ENCODE results near the gene MIR17HG.

MIR17HG gene

DNA sequence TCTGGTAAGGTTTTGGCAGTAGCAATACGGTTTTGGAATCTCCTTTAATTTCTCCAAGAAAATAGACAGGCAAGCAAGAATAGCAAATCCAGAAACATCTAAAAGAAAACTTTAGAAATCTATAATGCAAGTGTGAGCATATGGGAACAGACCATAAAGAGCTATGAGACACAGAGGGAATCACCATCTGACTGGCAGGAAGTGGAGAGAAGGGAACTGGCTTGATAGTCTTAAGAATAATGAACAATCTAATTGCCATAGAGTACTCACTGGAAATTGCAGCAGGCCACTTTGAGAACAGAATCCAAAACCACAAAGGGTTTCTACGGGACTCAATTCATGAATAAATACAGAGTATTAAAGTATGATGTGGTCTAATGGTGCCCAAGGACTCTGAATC, 39.6 kb upstream of the MIR17HG start:
- no peaks in the 10 kb centered on the region for H3K9me2 ChIP-seq (replicated peaks; ENCODE audit: insufficient read depth, low read length)
- no peak overlapping the region for H3K4me3 ChIP-seq (ENCODE audit: insufficient read depth, low read length, poor library complexity, severe bottlenecking)
- no peaks in the 10 kb centered on the region for H4K20me1 ChIP-seq (ENCODE audit: low read depth, low read length)
- no peaks in the 10 kb centered on the region for H3K79me2 ChIP-seq (ENCODE audit: insufficient read depth, low read length)
- H3K36me3 ChIP-seq (ENCODE audit: low read length): no peaks in the 10 kb centered on the region
- no peaks in the 10 kb centered on the region for H3K27me3 ChIP-seq (ENCODE audit: low read length)
- H3F3A ChIP-seq (ENCODE audit: insufficient read depth): no peaks in the 10 kb centered on the region
- no peak overlapping the region for H2AFZ ChIP-seq (ENCODE audit: low read depth, low read length, severe bottlenecking)
- no peak overlapping the region for H3K4me2 ChIP-seq (ENCODE audit: low read depth, low read length, poor library complexity, severe bottlenecking)
- H3K9me3 ChIP-seq (ENCODE audit: insufficient read depth, low read length): no peaks in the 10 kb centered on the region
- TF ChIP-seq, protein P1, sequence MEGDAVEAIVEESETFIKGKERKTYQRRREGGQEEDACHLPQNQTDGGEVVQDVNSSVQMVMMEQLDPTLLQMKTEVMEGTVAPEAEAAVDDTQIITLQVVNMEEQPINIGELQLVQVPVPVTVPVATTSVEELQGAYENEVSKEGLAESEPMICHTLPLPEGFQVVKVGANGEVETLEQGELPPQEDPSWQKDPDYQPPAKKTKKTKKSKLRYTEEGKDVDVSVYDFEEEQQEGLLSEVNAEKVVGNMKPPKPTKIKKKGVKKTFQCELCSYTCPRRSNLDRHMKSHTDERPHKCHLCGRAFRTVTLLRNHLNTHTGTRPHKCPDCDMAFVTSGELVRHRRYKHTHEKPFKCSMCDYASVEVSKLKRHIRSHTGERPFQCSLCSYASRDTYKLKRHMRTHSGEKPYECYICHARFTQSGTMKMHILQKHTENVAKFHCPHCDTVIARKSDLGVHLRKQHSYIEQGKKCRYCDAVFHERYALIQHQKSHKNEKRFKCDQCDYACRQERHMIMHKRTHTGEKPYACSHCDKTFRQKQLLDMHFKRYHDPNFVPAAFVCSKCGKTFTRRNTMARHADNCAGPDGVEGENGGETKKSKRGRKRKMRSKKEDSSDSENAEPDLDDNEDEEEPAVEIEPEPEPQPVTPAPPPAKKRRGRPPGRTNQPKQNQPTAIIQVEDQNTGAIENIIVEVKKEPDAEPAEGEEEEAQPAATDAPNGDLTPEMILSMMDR (IDR thresholded peaks at IDR 0.05; ENCODE audit: insufficient read depth, low read length, poor library complexity, severe bottlenecking): no peak
- TF ChIP-seq EZH2phosphoT487 (conservative IDR thresholded peaks at IDR 0.05; ENCODE audit: low read length): no peak
- H3K9ac ChIP-seq (ENCODE audit: low read length): no peak overlapping the region
- H3K27ac ChIP-seq (ENCODE audit: low read depth, low read length): no peak overlapping the region

DNA sequence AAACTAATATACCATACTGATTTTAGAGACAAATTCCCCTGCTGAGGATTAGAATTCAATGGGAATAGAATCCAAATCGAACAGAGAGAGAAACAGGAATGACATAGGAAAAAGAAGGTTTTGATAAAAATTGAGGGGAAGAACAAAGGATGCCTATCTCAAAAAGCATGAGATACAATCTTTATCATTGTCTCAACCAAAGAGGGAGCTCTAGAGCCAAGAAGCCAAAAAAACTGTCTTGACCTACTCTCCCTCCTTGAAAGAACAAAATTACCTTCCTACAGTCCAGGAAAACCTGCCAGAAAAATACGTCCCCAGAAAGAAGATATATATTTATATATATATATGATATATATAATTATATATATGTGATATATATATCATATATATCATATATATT, 39.2 kb upstream of the MIR17HG start:
- H3K4me3 ChIP-seq (ENCODE audit: insufficient read depth, low read length, poor library complexity, severe bottlenecking): no peak overlapping the region
- H3K9ac ChIP-seq (ENCODE audit: low read length): no peak overlapping the region
- H3K79me2 ChIP-seq (ENCODE audit: insufficient read depth, low read length): no peaks in the 10 kb centered on the region
- H3K27me3 ChIP-seq (ENCODE audit: low read length): no peaks in the 10 kb centered on the region; the same call in 1 of the 2 replicates
- no peaks in the 10 kb centered on the region for H3K9me2 ChIP-seq (replicated peaks; ENCODE audit: insufficient read depth, low read length)
- H2AFZ ChIP-seq (ENCODE audit: low read depth, low read length, severe bottlenecking): no peak overlapping the region
- no peak overlapping the region for H3K27ac ChIP-seq (ENCODE audit: low read depth, low read length)
- no peaks in the 10 kb centered on the region for H3K36me3 ChIP-seq (ENCODE audit: low read length)
- H3K4me2 ChIP-seq (ENCODE audit: low read depth, low read length, poor library complexity, severe bottlenecking): no peak overlapping the region
- TF ChIP-seq, protein P1 (IDR thresholded peaks at IDR 0.05; ENCODE audit: insufficient read depth, low read length, poor library complexity, severe bottlenecking): no peak
- no peak for TF ChIP-seq EZH2phosphoT487 (conservative IDR thresholded peaks at IDR 0.05; ENCODE audit: low read length)
- H4K20me1 ChIP-seq (ENCODE audit: low read depth, low read length): no peaks in the 10 kb centered on the region
- no peaks in the 10 kb centered on the region for H3F3A ChIP-seq (ENCODE audit: insufficient read depth)
- H3K9me3 ChIP-seq (ENCODE audit: insufficient read depth, low read length): no peaks in the 10 kb centered on the region

DNA sequence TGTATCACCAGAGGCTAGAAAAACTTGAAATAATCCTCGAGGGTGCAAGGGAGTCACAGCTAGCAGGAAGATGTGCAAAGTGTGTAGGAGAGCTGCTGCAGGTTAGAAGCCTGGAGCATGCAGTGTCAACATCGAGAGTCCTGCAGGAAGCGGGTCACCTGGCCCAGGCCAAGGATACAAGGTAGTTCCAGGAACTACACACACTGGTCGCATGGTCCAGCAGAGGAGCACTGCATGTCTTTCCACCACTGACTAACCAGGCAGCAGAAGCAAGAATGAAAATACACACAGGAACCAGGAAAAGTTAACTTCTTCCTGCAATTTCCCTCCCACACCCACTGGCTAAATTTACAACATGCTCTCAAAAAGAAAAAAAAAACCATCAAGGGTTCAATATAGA, 36.0 kb upstream of the MIR17HG start:
- Histone ChIP-seq H4K20me1 (ENCODE audit: low read depth, low read length) (no peaks in the 10 kb centered on the region), H3K4me2 (ENCODE audit: low read depth, low read length, poor library complexity, severe bottlenecking) (no peak overlapping the region), H3K9ac (ENCODE audit: low read length) (no peak overlapping the region), H3K9me2 (replicated peaks; ENCODE audit: insufficient read depth, low read length) (no peaks in the 10 kb centered on the region), H3K4me3 (ENCODE audit: insufficient read depth, low read length, poor library complexity, severe bottlenecking) (no peak overlapping the region), H3K79me2 (ENCODE audit: insufficient read depth, low read length) (no peaks in the 10 kb centered on the region), H2AFZ (ENCODE audit: low read depth, low read length, severe bottlenecking) (no peak overlapping the region), H3K27me3 (ENCODE audit: low read length) (no peaks in the 10 kb centered on the region; the same call in 1 of the 2 replicates), H3F3A (ENCODE audit: insufficient read depth) (no peaks in the 10 kb centered on the region), H3K36me3 (ENCODE audit: low read length) (no peaks in the 10 kb centered on the region), H3K27ac (ENCODE audit: low read depth, low read length) (no peak overlapping the region), H3K9me3 (ENCODE audit: insufficient read depth, low read length) (no peaks in the 10 kb centered on the region)
- no peak for TF ChIP-seq EZH2phosphoT487 (conservative IDR thresholded peaks at IDR 0.05; ENCODE audit: low read length)
- TF ChIP-seq, protein P1 (IDR thresholded peaks at IDR 0.05; ENCODE audit: insufficient read depth, low read length, poor library complexity, severe bottlenecking): no peak

Measured in SU-DHL-6 (cell line).